GM13977 (cell line): ENCODE data around the gene KCNJ16.

ENCODE experiments used
- DNase-seq: peaks from one replicate; pipeline ENCODE4 v3.0.0; 2012; ENCODE audit warnings: low spot score
- CTCF ChIP-seq: IDR thresholded peaks from 2 replicates; pipeline ENCODE4 v1.5.1; 2012; ENCODE audit warnings: mild to moderate bottlenecking, control low read depth; ENCODE audit not compliant: insufficient read depth; ENCODE audit errors: extremely low read depth, missing control alignments
- in situ Hi-C: fragments of 300-500 bp; cut with MboI; formaldehyde crosslinking; loops from one replicate; pipeline ENCODE4 v1.12.0; 2022; ENCODE audit warnings: low sequenced_read_pairs, low pct_unique_long_range_greater_than_20kb, mixed read lengths, inconsistent platforms; ENCODE audit not compliant: unreplicated experiment

Gene KCNJ16

GRCh38 chr17:70165383-70165782 lies 90.4 kb downstream of the KCNJ16 start:
- no peak for DNase-seq
- no peak for TF ChIP-seq CTCF
- in situ Hi-C loops, result no loop called here

- in situ Hi-C loops, result no loop called here
- no peak for DNase-seq
- TF ChIP-seq CTCF, result no peak
Observed at GRCh38 chr17:70166615-70167014, 91.6 kb downstream of the KCNJ16 start.

GRCh38 chr17:70168044-70168976 lies 93.3 kb downstream of the KCNJ16 start:
- in situ Hi-C loops, result no loop called here
- DNase-seq, result peak; percentile 48
- TF ChIP-seq CTCF, result peak; percentile 51

GRCh38 chr17:70168977-70169708 lies 94.1 kb downstream of the KCNJ16 start, which contains the start of gene KCNJ2:
Gene KCNJ2, plus strand, starts transcription at chr17:70169532. Its CDS starts 5,508 bp downstream, at chr17:70175040.
- in situ Hi-C loops, result no loop called here
- DNase-seq, result peak; percentile 88
- TF ChIP-seq CTCF, result no peak

GRCh38 chr17:70169709-70170597 lies 94.9 kb downstream of the KCNJ16 start:
- no peak for DNase-seq
- in situ Hi-C loops, result no loop called here

More at GRCh38 chr17:70169709-70170597, 94.9 kb downstream of the KCNJ16 start:
- no peak for TF ChIP-seq CTCF
